HepG2 (cell line): Measurements from ENCODE around the gene CTRB2. TPM values are rescaled to one million over a fixed set of nuclear protein-coding genes. Genes with fewer than 3 reads are reported as not detected.
A peak's percentile ranks its signal among the peaks of the same experiment; 100 is the strongest.

ENCODE experiments used
- ARID3A ChIP-seq: IDR thresholded peaks from 2 replicates; pipeline ENCODE4 v1.6.1; 2012; ENCODE audit warnings: low read depth, low read length, improper control_type of control experiment
- ARNT ChIP-seq: fragments of 450-650 bp; IDR thresholded peaks from 2 replicates; pipeline ENCODE4 v1.6.1; 2017
- FOXK1 ChIP-seq: sonication (generic); formaldehyde crosslinking; IDR thresholded peaks from 2 replicates; pipeline ENCODE4 v1.4.0; 2020; ENCODE audit warnings: low read depth, missing genetic modification reagents, borderline replicate concordance
- MAFG ChIP-seq: sonication (generic); formaldehyde crosslinking; IDR thresholded peaks from 2 replicates; pipeline ENCODE4 v1.5.1; 2020; ENCODE audit warnings: mild to moderate bottlenecking, missing genetic modification reagents
- MED8 ChIP-seq: sonication (generic); formaldehyde crosslinking; IDR thresholded peaks from 2 replicates; pipeline ENCODE4 v1.8.1; 2023; ENCODE audit warnings: mild to moderate bottlenecking, missing genetic modification reagents; ENCODE audit not compliant: insufficient replicate concordance
- MTA3 ChIP-seq: sonication (generic); formaldehyde crosslinking; IDR thresholded peaks from 2 replicates; pipeline ENCODE4 v1.4.0; 2020; ENCODE audit warnings: missing genetic modification reagents
- RAD21 ChIP-seq: fragments of 450-650 bp; formaldehyde crosslinking; IDR thresholded peaks from 2 replicates; pipeline ENCODE4 v1.5.0; 2020; ENCODE audit warnings: mild to moderate bottlenecking
- RFX5 ChIP-seq: IDR thresholded peaks from 2 replicates; pipeline ENCODE4 v1.6.1; 2011; ENCODE audit warnings: low read depth, low read length, improper control_type of control experiment
- SMC3 ChIP-seq: IDR thresholded peaks from 2 replicates; pipeline ENCODE4 v1.6.1; 2011; ENCODE audit warnings: low read length, improper control_type of control experiment
- SP1 ChIP-seq, 2 experiments: fragments of 450-650 bp in 1 of 2; sonication (generic) in 1 of 2; formaldehyde crosslinking in 1 of 2; IDR thresholded peaks; 2 replicates each; pipeline versions ENCODE4 v1.4.0 to v1.6.1; 2016 to 2020; ENCODE audit warnings: missing genetic modification reagents in 1 of 2
- SP4 ChIP-seq: sonication (generic); formaldehyde crosslinking; IDR thresholded peaks from 2 replicates; pipeline ENCODE4 v1.8.1; 2023; ENCODE audit warnings: mild to moderate bottlenecking, missing genetic modification reagents
- STAT6 ChIP-seq: sonication (generic); formaldehyde crosslinking; IDR thresholded peaks from 2 replicates; pipeline ENCODE4 v1.4.0; 2020; ENCODE audit warnings: missing genetic modification reagents, mild to moderate bottlenecking, borderline replicate concordance
- ZNF274 ChIP-seq: sonication (generic); formaldehyde crosslinking; IDR thresholded peaks from 2 replicates; pipeline ENCODE4 v1.5.1; 2020; ENCODE audit warnings: mild to moderate bottlenecking, missing genetic modification reagents
- ZNF331 ChIP-seq: sonication (generic); formaldehyde crosslinking; IDR thresholded peaks from 2 replicates; pipeline ENCODE4 v1.4.0; 2020; ENCODE audit warnings: missing genetic modification reagents
- ZNF550 ChIP-seq: sonication (generic); formaldehyde crosslinking; IDR thresholded peaks from 2 replicates; pipeline ENCODE4 v1.4.0; 2020; ENCODE audit warnings: mild to moderate bottlenecking, missing genetic modification reagents, borderline replicate concordance
- ZNF672 ChIP-seq: sonication (generic); formaldehyde crosslinking; IDR thresholded peaks from 2 replicates; pipeline ENCODE4 v1.8.1; 2022; ENCODE audit warnings: missing genetic modification reagents
- ZNF674 ChIP-seq: sonication (generic); formaldehyde crosslinking; IDR thresholded peaks from 2 replicates; pipeline ENCODE4 v1.5.0; 2020; ENCODE audit warnings: low read depth, mild to moderate bottlenecking, missing genetic modification reagents
- ZNF749 ChIP-seq: sonication (generic); formaldehyde crosslinking; IDR thresholded peaks from 2 replicates; pipeline ENCODE4 v1.8.0; 2022; ENCODE audit warnings: mild to moderate bottlenecking, missing genetic modification reagents, moderate library complexity, borderline replicate concordance
- ZNF773 ChIP-seq: sonication (generic); formaldehyde crosslinking; IDR thresholded peaks from 2 replicates; pipeline ENCODE4 v1.4.0; 2020; ENCODE audit warnings: missing genetic modification reagents, borderline replicate concordance
- ZNF788 ChIP-seq: sonication (generic); formaldehyde crosslinking; IDR thresholded peaks from 2 replicates; pipeline ENCODE4 v1.5.0; 2020; ENCODE audit warnings: mild to moderate bottlenecking, missing genetic modification reagents, borderline replicate concordance
- polyA plus RNA-seq, 8 experiments: library from polyadenylated mRNA; depleted of rRNA in 3 of 8; stranded (reverse) in 7 of 8; unstranded in 1 of 8; fragments of >200 nt; fragmentation: Illumina TruSeq in 4 of 8; extraction: Trizol in 4 of 8; gene quantifications; 2 replicates each; pipeline versions ENCODE4 v1.2.1 to v1.2.3, GENCODE V29; 2011 to 2016; ENCODE audit warnings: low read depth in 4 of 8, missing spikeins in 1 of 8, mixed read lengths in 1 of 8; ENCODE audit not compliant: insufficient read depth in 1 of 8
- total RNA-seq, 5 experiments: library from RNA; depleted of rRNA; stranded (reverse); fragments of >200 nt; fragmentation: Illumina TruSeq; extraction: Trizol; gene quantifications; 2 replicates each; pipeline ENCODE4 v1.2.3, GENCODE V29; 2016; ENCODE audit warnings: low read depth in 1 of 5
- TF ChIP-seq, protein P1 (sequence below), 2 experiments: IDR thresholded peaks; 2 replicates each; pipeline ENCODE4 v1.6.1; 2011 to 2012; ENCODE audit warnings: low read length in 2 of 2, borderline replicate concordance in 1 of 2, low read depth in 1 of 2, mild to moderate bottlenecking in 1 of 2, moderate library complexity in 1 of 2

The CTRB2 gene
- total and polyA plus RNA-seq, 2 of the 13 experiments (the other 11 are each of a cell fraction or from before 2014, with no cell fraction given) = 0.13 TPM; not detected in 1

DNA sequence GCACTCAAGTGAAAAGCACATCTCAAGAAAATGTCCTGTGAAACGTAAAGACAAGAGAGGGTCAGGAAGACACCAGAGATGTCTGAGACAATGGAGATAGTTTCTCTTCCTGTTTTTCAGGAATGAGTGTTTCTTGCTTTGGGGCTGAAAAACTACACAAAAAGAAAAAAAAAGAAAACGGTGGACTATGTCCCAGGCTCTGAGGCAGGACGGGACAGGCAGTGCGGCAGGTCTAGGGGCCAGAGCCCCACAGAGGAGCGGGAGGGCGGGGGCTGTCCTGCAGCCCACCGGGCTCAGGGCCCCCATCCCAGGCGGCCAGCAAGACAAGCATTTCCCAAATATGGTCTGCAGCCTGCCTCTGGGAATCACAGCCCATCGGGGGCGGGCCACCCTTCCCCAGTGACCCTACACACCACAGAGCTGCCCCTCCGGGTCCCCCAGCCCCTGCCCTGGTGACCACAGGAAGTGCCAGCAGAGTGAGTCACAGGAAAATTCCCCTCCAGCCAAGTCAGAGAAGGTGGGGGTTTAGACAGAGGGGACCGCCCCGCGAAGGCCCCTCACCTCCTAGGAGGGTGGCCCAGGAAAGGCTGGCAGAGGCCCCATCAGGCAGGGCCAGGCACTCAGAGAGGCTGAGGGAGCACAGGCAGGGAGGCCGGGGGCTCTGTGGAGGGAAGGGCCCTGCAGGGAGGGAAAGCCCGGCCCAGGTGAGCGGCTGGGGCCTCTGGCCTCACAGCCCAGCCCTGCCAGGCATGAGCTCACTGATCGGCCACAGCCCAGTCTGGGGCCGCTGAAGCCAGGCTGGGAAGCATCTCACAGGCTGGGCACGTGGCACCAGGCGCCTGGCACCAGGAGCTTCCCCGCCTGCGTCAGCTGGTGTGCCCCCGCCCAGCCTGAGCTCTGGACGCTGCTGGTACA is 38.1 kb upstream of the CTRB2 start (continued):
- TF ChIP-seq ZNF674 = no peak
- no peak for TF ChIP-seq SP1 (IDR thresholded peaks at IDR 0.05)
- no peak; the same call in none of the 2 replicates for TF ChIP-seq SP1 (CRISPR knock-in tag; IDR thresholded peaks at IDR 0.05)
- TF ChIP-seq ARNT = no peak
- TF ChIP-seq FOXK1 = peak; percentile 82; the same call in 1 of the 2 replicates
- peak; percentile 88; the same call in 1 of the 2 replicates for TF ChIP-seq ZNF788 (CRISPR knock-in tag)
- TF ChIP-seq, protein P1, sequence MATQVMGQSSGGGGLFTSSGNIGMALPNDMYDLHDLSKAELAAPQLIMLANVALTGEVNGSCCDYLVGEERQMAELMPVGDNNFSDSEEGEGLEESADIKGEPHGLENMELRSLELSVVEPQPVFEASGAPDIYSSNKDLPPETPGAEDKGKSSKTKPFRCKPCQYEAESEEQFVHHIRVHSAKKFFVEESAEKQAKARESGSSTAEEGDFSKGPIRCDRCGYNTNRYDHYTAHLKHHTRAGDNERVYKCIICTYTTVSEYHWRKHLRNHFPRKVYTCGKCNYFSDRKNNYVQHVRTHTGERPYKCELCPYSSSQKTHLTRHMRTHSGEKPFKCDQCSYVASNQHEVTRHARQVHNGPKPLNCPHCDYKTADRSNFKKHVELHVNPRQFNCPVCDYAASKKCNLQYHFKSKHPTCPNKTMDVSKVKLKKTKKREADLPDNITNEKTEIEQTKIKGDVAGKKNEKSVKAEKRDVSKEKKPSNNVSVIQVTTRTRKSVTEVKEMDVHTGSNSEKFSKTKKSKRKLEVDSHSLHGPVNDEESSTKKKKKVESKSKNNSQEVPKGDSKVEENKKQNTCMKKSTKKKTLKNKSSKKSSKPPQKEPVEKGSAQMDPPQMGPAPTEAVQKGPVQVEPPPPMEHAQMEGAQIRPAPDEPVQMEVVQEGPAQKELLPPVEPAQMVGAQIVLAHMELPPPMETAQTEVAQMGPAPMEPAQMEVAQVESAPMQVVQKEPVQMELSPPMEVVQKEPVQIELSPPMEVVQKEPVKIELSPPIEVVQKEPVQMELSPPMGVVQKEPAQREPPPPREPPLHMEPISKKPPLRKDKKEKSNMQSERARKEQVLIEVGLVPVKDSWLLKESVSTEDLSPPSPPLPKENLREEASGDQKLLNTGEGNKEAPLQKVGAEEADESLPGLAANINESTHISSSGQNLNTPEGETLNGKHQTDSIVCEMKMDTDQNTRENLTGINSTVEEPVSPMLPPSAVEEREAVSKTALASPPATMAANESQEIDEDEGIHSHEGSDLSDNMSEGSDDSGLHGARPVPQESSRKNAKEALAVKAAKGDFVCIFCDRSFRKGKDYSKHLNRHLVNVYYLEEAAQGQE (IDR thresholded peaks at IDR 0.05; ENCODE audit: borderline replicate concordance in 1 of 2, low read depth in 1 of 2, low read length in 2 of 2) = peak in 1 of 2 experiments; percentile 60; a peak in 1 of 4 replicates
- TF ChIP-seq RFX5 = no peak; the same call in 1 of the 2 replicates
- TF ChIP-seq SMC3 = 0 out of 2 replicates have a peak, but pooled peaks have one; percentile 18
- peak; percentile 39; the same call in 1 of the 2 replicates for TF ChIP-seq ARID3A
- peak; percentile 93 for TF ChIP-seq ZNF274 (CRISPR knock-in tag)
- TF ChIP-seq RAD21 (CRISPR knock-in tag) = peak; percentile 73
- peak; percentile 96 for TF ChIP-seq MED8 (CRISPR knock-in tag)
- TF ChIP-seq ZNF749 = peak; percentile 85; the same call in 1 of the 2 replicates
- TF ChIP-seq ZNF773 (CRISPR knock-in tag) = no peak
- no peak for TF ChIP-seq ZNF672
- peak; percentile 92 for TF ChIP-seq SP4
- TF ChIP-seq MTA3 (CRISPR knock-in tag) = no peak
- TF ChIP-seq ZNF331 (CRISPR knock-in tag) = peak; percentile 96
- peak; percentile 66; the same call in 1 of the 2 replicates for TF ChIP-seq ZNF550 (CRISPR knock-in tag)
- TF ChIP-seq MAFG (CRISPR knock-in tag) = no peak
- peak; percentile 98; the same call in 1 of the 2 replicates for TF ChIP-seq STAT6 (CRISPR knock-in tag)
